HEK293T (cell line): ENCODE data around the gene PRSS50.

Experiments
- CTCF ChIA-PET: fragments of 350-600 bp; formaldehyde crosslinking; extraction: SDS; loops from one replicate; lab custom pipeline; 2021; ENCODE audit warnings: antibody characterized with exemption, inconsistent platforms; lab: Yijun Ruan, JAX
- POLR2A ChIA-PET: fragments of 350-600 bp; formaldehyde crosslinking; extraction: SDS; loops from one replicate; lab custom pipeline; 2020; ENCODE audit warnings: antibody characterized with exemption, inconsistent platforms; lab: Yijun Ruan, JAX
- DNase-seq: peaks from one replicate; pipeline ENCODE4 v3.0.0; 2012; ENCODE audit warnings: mixed read lengths; ENCODE audit errors: extremely low spot score
- ARNT ChIP-seq: fragments of 450-650 bp; IDR thresholded peaks from 2 replicates; pipeline ENCODE4 v1.6.1; 2017; ENCODE audit warnings: mild to moderate bottlenecking
- BHLHE40 ChIP-seq: fragments of 450-650 bp; IDR thresholded peaks from 2 replicates; pipeline ENCODE4 v1.6.1; 2016; ENCODE audit warnings: mild to moderate bottlenecking, moderate library complexity, borderline replicate concordance
- CTBP1 ChIP-seq: fragments of 450-650 bp; IDR thresholded peaks from 2 replicates; pipeline ENCODE4 v1.6.1; 2016; ENCODE audit warnings: borderline replicate concordance
- ELF4 ChIP-seq: fragments of 450-650 bp; IDR thresholded peaks from 2 replicates; pipeline ENCODE4 v1.6.1; 2017; ENCODE audit warnings: antibody characterized with exemption
- FOXA1 ChIP-seq: fragments of 450-650 bp; IDR thresholded peaks from 2 replicates; pipeline ENCODE4 v1.6.1; 2016; ENCODE audit warnings: mild to moderate bottlenecking
- FOXK2 ChIP-seq: fragments of 450-650 bp; IDR thresholded peaks from 2 replicates; pipeline ENCODE4 v1.6.1; 2016; ENCODE audit warnings: mild to moderate bottlenecking
- FOXM1 ChIP-seq: fragments of 450-650 bp; IDR thresholded peaks from 2 replicates; pipeline ENCODE4 v1.6.1; 2017; ENCODE audit warnings: mild to moderate bottlenecking, borderline replicate concordance
- HDGF ChIP-seq: fragments of 450-650 bp; IDR thresholded peaks from 2 replicates; pipeline ENCODE4 v1.6.1; 2017; ENCODE audit warnings: antibody characterized with exemption, borderline replicate concordance
- L3MBTL2 ChIP-seq: fragments of 450-650 bp; conservative IDR thresholded peaks from 2 replicates; pipeline ENCODE4 v1.6.1; 2016; ENCODE audit warnings: mild to moderate bottlenecking
- LEF1 ChIP-seq: fragments of 450-650 bp; IDR thresholded peaks from 2 replicates; pipeline ENCODE4 v1.6.1; 2017; ENCODE audit warnings: mild to moderate bottlenecking, borderline replicate concordance
- NFRKB ChIP-seq: fragments of 450-650 bp; IDR thresholded peaks from 2 replicates; pipeline ENCODE4 v1.6.1; 2016; ENCODE audit warnings: mild to moderate bottlenecking, moderate library complexity
- SP1 ChIP-seq: fragments of 450-650 bp; IDR thresholded peaks from 2 replicates; pipeline ENCODE4 v1.6.1; 2017
- SUZ12 ChIP-seq: fragments of 450-650 bp; IDR thresholded peaks from 2 replicates; pipeline ENCODE4 v1.6.1; 2016; ENCODE audit warnings: mild to moderate bottlenecking
- TARDBP ChIP-seq: fragments of 450-650 bp; IDR thresholded peaks from 2 replicates; pipeline ENCODE4 v1.6.1; 2016
- ZNF384 ChIP-seq: fragments of 450-650 bp; IDR thresholded peaks from 2 replicates; pipeline ENCODE4 v1.6.1; 2016
- TF ChIP-seq, protein P1 (sequence below): fragments of 450-650 bp; IDR thresholded peaks from 2 replicates; pipeline ENCODE4 v1.6.1; 2016

Gene PRSS50

DNA sequence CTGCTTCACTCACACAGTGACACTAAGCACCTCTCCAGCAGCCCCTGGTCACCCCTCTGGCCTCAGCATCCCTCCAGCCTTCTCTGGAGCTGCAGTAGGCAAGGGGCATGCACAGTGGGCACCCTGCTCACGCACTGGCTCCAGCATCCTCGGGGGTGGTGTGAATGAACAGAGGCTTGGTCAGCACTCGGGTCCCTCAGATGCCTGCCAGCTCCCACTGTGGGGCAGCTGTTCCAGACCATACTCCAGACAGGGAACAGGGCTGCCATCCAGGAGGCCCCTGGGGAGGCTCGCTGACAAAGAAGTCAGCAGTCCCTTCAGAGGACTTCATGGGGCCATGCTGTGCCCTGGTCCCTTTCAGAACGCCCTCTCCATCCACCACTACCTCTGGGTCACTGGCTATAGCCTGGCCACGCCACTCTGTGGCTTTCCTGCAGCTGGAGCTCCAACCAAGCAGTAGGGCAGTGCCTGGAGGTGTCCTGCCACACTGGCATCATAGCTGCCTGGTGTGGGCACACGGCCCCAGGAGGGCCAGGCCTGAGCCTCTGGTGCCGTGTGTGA lies 50.5 kb downstream of the PRSS50 start:
- ChIA-PET POLR2A (no interaction called here), CTCF (no interaction called here)
- DNase-seq = no peak
- TF ChIP-seq BHLHE40 (no peak), NFRKB (no peak), L3MBTL2 (no peak), FOXK2 (no peak), TARDBP (no peak), FOXA1 (no peak), ZNF384 (no peak), HDGF (no peak)

DNA sequence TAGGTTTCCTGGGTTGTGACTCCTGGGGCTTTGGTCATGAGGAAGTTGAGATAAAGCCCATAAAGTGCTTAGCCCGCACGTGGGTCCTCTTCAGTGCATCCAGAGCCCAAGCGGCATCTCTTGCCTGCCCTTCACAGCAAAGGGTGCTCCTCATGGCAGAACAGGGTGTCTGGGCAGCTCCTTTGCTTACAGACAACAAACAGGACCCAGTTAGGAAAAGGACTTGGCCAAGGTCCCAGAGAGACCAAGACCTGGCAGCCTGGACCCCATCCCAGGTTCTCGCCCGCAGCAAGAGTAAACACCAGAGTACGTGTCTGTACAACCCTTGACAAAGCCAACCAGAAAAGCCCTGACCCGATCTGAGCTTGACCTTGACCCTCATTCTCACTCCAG lies 51.2 kb downstream of the PRSS50 start:
- CTCF ChIA-PET = no interaction called here
- TF ChIP-seq NFRKB = no peak
- no peak for TF ChIP-seq SP1
- no peak for TF ChIP-seq ARNT
- TF ChIP-seq LEF1 = no peak
- no peak for TF ChIP-seq L3MBTL2
- TF ChIP-seq ELF4 = no peak
- no peak for TF ChIP-seq FOXK2
- no peak for TF ChIP-seq BHLHE40
- TF ChIP-seq HDGF = no peak
- TF ChIP-seq, protein P1, sequence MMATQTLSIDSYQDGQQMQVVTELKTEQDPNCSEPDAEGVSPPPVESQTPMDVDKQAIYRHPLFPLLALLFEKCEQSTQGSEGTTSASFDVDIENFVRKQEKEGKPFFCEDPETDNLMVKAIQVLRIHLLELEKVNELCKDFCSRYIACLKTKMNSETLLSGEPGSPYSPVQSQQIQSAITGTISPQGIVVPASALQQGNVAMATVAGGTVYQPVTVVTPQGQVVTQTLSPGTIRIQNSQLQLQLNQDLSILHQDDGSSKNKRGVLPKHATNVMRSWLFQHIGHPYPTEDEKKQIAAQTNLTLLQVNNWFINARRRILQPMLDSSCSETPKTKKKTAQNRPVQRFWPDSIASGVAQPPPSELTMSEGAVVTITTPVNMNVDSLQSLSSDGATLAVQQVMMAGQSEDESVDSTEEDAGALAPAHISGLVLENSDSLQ = no peak
- no peak for TF ChIP-seq SUZ12
- no peak for TF ChIP-seq FOXM1
- TF ChIP-seq TARDBP = no peak
- no peak for TF ChIP-seq FOXA1
- DNase-seq = no peak
- POLR2A ChIA-PET = no interaction called here

DNA sequence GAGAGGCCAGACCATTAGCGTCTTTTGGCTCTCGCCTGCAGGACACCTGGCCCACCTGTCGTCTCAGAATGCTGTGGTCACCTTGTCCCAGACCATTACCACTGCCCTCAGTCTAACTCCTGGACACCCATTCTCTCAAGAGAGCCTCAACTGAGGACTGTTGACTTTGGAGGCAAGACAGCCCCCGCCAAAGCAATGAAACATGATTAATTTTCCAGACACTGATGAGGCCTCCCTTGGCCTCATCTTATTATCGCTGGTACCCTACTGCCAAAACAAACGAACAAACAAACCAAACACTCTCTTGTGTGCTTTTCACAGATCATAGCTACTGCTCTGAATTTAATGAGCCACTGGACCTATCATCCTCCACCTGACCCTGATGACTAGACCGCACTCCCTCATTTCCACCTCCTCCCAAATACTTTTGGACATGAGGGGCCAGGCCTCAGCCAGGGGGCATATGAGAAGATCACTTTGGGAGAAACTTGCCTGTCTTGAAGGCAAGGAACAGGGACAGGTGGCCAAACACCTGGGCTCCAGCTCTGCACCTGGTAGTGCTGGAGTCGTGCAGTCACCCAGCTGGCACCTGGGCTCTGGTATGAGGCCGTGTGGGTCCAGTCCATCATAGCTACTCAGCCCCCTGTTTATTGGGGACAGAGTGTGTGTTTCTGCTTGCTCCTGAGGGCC lies 51.8 kb downstream of the PRSS50 start:
- no peak for TF ChIP-seq TARDBP
- TF ChIP-seq SUZ12 = no peak
- TF ChIP-seq L3MBTL2 = no peak
- TF ChIP-seq HDGF = no peak
- TF ChIP-seq CTBP1 = no peak
- TF ChIP-seq BHLHE40 = no peak
- TF ChIP-seq FOXA1 = no peak
- TF ChIP-seq, protein P1 = no peak
- no peak for TF ChIP-seq ZNF384
- TF ChIP-seq ARNT = no peak
- no peak for TF ChIP-seq FOXM1
- TF ChIP-seq LEF1 = no peak
- TF ChIP-seq FOXK2 = no peak
- TF ChIP-seq SP1 = no peak
- TF ChIP-seq NFRKB = no peak
- no peak for TF ChIP-seq ELF4
- ChIA-PET CTCF (no interaction called here), POLR2A (no interaction called here)
- no peak for DNase-seq

DNA sequence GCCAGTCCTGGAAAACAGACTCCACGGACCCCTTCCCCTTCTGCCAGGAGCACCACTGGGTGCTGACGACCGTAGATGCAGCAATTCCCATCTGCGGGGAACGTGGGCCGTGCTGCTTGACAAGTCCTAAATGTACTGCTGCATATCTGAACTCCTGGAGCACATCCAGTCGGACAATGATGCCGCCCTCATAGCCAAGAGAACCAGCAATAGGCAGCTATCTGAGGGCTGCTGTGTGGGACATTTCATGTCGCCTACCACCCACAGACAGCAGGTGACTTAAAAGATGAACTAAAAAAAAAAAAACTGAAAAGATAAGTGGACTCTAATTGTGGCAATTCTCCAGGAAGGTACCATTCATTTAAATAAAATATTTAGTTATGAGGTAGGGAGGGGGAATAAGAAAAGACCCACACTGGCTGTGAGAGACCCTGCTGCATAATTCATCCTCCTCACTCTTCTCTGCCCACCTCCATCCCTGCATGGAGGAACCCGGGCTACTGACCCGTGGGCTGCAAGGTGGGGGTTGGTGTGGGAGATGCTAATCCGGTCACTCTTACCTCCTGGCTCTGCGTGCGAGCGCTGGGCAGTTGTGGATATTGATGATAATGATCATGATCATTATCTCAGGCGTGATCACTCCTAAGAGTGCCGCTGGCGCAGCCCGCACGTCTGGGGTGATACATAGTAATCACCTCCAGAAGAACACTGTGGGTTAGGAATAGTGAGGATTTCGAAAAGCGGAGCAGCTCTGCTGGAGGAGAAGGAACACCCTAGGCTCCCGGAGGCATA lies 52.5 kb downstream of the PRSS50 start:
- ChIA-PET CTCF (interaction anchor here (0.7 to 1.4 kb wide), 2 partner anchors 9 to 66 kb away, joined by 3 to 7 read pairs; no protein-coding TSS in a partner anchor), POLR2A (no interaction called here)
- TF ChIP-seq L3MBTL2 = no peak
- TF ChIP-seq FOXK2 = no peak
- TF ChIP-seq TARDBP = no peak
- TF ChIP-seq CTBP1 = no peak
- no peak for TF ChIP-seq SP1
- TF ChIP-seq NFRKB = no peak
- DNase-seq = no peak

DNA sequence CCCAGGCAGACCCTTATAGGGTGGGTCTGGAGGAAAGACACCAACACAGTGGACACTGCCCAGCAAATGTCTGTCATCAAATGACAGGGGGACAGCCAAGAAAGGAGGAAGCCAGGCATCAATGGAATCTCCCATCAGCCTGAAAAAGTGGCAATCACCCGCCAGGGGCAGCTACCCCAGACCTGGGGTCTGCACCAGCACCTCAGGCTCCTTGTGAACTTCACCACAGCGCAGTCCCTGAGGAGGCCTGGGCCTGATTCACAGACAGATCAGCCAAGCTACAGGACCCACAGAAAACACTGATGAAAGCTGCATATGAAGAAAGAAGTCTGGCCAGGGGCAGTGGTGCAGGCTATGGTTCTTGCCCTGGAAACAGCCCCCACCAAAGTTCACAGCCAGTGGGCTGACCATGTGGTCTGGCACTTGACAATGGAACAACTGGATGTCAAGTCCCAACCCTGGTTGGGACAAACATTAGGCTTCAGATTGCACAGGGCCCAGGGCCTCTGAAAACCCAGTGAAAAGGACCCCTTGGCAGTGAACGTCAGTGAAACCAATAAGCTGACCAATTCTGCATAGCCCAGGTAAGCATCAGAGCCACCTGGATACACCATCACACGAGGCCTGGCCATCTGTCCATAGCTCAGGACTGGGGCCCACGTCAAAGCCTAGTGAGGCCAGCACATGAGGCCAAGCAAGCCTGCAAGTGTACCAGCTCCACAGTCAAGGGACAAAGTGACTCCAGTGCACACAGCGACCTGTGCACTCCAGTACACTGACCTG lies 53.3 kb downstream of the PRSS50 start:
- TF ChIP-seq L3MBTL2 (no peak), ELF4 (no peak), FOXA1 (no peak)

DNA sequence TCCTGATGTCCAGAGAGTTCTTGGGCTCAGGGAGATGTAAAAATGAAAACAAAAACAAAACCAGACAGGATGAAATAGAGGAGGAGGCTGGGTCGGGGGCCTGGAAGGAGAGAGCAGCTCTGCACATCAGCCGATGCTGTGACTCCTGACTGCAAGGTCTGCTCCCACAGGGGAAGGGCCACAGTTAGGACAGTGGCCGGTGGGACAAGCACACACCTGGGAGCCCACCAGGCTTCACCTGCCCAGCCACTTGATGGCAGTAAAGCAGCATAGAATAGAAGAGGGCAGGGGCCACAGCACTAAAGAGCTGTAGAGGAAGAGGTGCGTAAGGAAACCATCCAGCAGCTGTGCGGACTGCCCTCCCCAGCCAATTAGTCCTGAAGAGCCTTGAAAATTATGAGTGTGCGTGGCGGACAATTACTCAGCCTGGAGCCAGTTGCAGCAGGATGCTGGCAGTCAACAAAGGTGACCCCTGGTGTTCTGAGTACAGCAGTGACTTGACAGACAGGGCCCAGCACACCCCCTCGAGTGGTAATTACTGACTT lies 54.0 kb downstream of the PRSS50 start:
- ChIA-PET POLR2A (no interaction called here), CTCF (interaction anchor here (0.9 to 1.4 kb wide), 2 partner anchors 11 to 33 kb away, joined by 3 to 7 read pairs; no protein-coding TSS in a partner anchor)
- TF ChIP-seq, protein P1 = peak; percentile 72
- no peak for TF ChIP-seq ELF4
- DNase-seq = no peak

More for the DNA sequence above, 53.3 kb downstream of the PRSS50 start:
- CTCF ChIA-PET = interaction anchor here (0.7 to 1.4 kb wide), 3 partner anchors 10 to 65 kb away, joined by 3 to 7 read pairs (median 3); no protein-coding TSS in a partner anchor
- POLR2A ChIA-PET = no interaction called here
- no peak for DNase-seq
